CD4-positive, alpha-beta T cell treated with Interleukin-2 at 100 ng/mL for 4 hours (primary cell): ENCODE measurements around the gene SECISBP2.

ENCODE experiments used
- DNase-seq: peaks from one replicate; pipeline ENCODE4 v3.0.0-alpha.2; 2020; ENCODE audit warnings: low spot score

The SECISBP2 gene

DNA sequence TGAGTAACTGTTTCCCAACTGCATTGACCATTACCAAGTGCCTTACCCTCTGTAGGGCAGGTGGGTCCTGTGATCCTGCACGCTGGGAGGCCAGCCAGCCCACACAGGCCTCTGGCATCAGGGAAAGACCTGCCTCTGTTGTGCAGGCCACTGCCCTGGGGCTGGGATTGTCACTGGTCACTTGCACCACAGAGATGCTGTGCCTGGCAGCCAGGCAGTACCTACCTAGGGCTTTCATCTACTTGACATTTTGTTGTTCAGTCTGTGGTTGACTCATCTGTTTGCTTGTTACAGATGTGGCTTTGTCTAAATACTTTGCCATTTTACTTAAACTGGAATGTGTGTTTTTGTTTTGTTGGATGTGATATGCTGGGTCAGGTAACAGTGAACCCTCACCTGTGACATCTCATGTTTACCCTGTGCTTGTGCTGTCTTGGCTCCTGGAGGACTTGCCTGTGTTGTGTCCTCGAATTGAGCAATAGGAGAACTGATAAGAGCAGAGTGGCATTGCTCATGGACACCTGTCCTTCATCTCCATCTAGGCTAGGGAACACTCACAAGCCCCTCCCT is 32.8 kb downstream of the SECISBP2 start:
- no peak for DNase-seq

DNA sequence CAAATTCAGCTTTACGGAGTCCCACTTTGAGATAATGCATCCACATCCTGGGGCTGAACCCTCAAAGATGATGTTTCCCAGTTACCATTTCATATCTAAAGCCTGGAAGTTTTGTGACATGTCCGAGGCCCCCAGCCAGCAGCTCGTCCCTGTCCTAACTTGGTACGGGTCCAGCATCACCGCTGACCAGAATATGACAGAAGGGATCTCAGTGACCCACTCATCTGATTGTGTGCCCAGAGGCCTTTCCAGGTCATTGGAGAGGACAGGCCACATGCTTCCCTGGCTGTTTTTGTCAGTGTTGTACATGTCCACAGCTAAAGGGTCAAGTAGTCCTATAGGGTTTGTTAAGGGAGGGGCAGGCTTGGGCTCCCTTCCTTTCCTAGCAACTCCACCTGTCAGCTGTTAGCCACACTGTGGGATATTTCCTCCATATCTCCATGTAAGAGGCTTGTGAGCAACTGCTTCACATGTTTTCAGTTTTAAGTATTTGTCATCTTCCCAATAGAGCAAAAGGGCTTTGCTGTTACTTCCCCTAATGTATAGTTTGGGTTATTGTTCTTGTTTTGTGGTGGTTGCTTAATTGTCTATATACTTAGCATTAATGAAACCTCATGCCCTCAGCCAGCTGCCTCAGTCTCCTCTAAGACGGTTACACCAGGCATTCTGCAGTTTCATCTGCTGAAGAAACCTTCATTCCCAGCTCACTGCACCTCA is 33.4 kb downstream of the SECISBP2 start:
- no peak for DNase-seq

DNA sequence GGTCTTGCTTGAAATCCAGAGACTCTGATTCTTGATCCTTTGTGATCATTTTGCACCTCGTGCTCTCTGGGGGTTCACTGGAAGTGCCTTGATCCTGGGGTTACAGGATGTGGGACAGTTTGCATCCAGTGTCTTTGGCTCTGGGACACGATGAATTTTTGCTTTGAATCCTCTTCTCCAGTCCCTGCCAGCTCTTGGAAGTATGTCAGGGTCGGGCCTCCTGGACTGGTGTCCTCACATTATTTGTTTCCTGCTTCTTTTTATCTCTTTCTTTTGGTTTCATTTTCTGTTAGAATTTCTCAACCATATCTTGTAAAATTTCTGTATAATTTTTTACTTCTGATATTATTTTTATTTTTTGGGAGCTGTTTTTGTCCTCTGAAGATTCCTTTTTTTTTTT is 34.2 kb downstream of the SECISBP2 start:
- DNase-seq: no peak

DNA sequence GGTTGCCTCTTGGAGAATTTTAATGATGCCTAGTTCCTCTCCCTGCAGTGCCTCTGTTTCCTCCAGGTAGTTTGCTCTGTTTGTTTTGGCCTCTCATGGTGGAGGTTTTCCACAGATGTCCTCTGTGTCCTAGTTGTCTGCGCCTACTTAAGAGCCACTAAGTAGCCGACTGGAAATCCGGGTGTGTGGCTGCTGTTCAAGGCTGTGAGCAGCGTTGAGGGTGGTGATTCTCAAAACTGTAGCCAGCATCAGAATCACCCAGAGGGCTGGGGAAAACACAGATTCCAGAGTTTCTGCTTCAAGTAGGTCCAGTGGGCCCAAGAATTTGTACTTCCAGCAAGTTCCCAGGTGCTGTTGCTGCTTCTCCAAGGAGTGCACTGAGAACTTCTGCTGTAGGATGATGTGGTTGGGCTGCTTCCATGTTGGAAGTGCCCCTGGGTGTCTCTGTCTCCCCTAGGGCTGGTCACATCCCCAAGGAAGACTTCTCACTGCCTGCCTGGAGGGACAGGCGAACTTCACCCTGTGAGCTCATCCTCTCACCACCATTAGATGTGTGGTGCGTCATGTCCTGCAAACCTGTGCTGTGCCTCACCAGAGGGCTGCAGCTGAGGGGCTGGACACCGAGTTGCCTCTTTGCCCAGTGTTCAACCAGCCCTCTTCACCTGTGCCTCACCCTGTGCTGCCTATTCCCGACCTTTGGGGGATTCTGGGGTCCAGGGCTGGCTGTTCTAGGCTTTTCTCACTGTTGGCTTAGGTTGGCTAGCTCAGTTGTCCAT is 34.8 kb downstream of the SECISBP2 start:
- no peak for DNase-seq

DNA sequence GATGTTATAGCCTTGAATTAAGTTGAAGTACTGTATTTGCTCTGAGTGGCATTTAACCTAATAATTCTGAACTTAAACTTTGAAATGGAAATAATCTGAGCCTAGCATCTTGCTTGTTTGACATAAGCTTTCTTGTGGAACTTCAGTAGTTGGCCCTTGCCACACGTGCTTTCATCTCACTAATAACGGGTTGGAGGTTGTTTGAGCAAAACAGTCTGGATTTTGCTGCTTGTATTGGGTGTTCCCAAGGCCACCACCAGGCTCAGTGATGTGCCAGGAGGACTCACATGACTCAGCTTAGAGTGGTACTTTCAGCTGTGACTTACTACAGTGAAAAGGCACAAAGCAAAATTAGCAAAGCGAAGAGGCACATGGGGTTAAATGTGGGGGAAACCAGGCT is 35.7 kb downstream of the SECISBP2 start:
- no peak for DNase-seq

DNA sequence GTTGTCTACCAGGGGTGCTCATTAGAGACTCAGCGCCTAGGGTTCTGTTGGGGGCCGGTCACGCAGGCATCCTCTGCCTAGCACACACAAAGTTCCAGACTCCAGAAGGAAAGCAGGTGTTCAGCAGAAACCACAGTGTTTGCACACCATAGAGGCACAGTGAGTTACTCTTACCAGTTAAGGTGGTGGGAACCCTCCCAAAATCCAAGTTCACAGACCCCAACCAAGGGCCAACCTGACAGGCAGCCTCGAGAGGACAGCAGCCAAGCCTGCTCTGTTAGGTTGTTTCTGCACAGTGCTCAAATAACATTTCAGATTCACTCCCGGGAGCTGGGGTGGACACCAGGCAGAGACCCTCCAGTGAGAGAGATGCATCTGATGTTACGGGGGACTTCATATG is 36.2 kb downstream of the SECISBP2 start:
- no peak for DNase-seq

DNA sequence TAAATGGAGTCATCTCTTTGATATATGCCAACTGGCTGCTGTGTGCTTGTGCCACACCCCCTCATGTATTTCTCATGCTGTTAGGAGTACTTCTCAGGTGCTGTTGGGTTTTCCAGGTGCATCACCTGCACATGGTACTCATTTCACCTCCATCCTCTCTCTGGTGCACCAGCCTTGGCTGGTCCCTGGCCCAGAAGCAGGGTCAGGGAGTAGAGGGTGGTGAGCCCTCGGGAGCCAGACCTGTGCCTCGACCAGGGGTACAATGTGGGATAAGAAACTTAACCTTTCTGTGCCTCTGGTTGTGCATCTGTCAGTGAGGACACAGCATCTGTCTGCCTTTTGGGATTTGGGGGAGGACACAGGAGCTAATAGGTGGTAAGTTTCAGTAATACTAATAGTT is 38.5 kb downstream of the SECISBP2 start:
- no peak for DNase-seq

DNA sequence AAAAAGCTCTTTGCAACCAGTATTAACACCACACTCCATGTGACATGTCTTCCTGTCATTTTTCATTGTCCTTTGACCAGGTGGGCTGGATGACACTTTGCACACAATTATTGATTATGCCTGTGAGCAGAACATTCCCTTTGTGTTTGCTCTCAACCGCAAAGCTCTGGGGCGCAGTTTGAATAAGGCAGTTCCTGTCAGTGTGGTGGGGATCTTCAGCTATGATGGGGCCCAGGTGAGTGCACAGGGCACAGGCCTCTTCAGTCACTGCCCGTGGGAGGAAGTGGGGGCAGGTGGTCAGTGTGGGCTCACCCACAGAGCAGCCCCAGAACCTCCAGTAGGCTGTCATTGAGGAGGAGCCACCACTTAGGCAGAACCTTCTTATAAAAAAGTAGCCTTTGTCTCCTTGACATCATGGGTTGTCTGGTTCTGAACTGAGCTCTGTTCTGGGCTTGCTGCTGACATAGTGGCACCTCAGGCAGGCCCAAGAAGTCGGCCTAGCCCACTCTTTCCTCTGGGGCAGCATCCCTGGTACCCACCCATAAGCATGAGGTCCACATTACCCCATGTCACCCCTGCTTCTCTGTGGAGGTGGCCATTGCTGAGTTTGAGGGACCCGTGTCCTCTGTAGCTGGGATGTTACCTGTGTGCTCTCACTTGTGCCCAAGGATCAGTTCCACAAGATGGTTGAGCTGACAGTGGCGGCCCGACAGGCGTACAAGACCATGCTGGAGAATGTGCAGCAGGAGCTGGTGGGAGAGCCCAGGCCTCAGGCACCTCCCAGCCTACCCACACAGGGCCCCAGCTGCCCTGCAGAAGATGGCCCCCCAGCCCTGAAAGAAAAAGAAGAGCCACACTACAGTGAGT is 39.3 kb downstream of the SECISBP2 start:
- DNase-seq: no peak

DNA sequence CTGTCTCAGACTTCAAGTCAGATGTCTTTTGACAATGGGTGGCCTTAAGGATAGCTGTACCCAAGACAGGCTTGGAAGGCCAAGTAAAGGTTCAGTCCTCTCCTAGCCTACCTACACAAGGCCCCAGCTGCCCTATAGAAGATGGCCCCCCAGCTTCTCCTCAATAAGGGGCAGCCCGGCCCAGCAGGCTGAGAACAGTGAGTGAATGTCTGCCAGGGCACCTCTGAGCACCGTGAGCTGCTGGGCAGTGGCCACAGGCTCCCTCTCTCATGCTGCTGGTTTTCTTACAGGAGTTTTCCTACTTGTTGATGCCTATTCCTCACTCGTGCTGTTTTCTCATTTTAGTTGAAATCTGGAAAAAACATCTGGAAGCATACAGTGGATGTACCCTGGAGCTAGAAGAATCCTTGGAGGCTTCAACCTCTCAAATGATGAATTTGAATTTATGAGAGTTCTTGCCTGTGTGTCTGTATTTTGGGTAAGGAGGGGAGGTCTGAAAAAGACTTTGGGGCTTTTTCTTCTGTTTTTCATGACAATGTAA is 40.1 kb downstream of the SECISBP2 start:
- no peak for DNase-seq

DNA sequence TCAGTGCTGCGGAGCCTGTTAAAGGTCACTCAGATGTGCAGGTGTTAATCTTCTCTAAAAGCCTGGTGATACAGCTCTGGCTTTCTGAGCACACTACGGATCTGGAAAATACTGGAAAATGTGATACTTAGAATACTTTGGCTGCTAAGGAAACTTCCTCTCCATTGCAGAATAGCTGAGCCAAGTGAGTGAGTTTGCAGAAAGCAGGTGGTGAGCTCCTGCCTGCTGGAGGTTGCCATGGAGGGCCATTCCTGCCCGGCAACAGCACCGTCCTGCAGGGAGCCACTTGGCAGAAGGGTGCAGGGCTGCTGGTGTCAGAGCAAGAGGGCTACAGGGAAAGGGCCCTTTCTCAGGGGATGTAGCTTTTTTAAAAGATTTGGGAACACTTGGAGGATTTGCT is 40.7 kb downstream of the SECISBP2 start:
- no peak for DNase-seq

DNA sequence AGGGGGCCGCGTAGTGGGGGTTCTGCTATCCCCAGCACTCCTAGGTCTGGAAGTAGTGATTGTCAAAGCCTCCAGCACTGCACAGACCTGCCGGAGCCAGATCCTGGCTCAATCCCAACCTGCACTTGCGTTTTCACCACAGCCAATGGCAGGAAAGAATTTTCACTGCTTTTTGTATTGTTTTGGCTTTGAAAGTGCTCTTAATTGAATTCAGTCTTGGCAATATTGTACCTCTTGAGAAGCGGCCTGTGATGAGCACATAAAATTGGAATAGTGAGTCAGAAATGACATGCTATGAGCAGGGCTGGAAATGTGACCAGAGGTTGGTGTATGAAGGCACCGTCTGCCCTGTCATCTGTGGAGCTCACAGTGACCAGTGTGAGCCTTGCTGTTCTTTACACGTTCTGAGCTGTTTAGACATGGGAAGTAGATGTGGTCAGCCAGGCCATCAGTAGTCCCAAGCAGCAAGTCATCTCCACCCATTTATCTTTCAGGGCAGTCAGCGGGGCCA is 41.5 kb downstream of the SECISBP2 start:
- DNase-seq: no peak

DNA sequence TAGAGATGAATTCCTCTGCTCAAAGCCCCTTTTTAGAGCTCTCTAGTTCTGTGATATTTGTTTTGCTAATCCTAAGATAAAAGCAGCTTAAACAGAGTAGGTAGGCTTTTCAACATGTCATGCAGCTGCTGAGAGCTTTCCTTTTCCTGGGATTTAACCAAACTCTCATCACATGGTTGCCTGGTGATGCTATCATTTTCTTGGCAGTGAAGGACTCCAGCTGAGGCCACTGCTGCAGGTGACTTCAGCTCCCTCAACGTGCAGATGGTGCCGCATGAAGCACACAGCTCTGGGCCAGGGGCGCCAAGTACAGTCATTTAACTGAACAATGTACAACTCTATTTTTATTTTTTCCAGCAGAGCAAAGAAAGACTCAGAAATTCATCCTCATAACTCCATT is 42.2 kb downstream of the SECISBP2 start:
- no peak for DNase-seq

DNA sequence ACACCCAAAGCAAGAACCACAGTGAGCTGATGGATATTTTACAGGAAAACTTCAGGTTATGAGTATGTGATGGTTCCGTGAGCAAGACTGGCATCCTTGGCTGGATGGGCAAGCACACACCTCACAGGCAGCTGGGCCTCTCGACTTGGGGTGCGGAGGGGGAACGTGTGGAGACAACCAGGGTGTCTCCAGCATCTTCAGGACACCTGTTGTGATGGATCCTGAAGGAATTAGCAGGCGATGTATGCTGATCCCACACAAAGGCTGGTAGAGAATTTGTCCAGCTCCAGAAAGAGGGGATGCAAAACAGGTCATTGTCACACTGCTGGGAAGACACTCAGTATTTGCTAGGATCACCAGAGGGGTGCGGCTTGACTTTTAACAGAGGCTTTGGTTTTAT is 42.7 kb downstream of the SECISBP2 start:
- no peak for DNase-seq

DNA sequence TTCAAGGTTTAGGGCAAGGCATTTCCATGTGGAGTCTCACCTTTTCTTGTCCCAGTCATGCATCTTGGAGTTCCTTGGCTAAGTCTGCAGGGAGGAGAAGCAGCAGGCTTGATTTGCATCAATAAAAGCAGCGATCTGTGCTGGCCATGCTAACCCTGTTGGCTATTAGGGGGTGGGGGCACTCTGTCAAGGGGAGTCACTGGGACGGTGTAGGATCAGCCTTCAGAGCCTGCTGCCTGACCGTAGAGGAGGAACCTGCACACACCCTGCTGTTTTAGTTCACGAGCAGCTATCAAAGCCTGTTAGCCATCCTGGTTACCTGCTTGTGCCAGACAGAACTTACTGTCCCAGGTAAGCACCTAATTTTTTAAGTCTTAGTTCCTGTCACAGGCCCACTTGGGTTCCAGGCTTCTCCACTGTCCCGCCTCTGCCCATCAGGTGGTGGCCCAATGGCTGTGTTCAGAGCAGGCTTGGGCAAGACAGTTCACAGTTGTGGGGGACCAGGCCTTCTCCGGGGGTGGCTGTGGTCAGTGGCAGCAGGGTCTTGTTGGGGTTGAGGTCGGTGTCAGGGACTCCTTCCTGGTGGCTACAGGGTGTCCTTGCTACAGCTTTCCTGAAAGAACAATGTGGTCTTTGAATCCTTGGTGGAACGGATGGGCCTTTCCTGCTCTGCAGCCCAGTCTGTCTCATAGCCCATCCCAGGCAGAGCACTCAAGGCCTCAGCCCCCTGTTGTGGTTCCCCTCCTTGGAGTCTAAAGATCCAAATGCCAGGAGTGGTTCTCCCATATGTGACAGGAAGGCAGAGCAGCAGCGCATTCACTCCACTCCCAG is 43.7 kb downstream of the SECISBP2 start:
- DNase-seq: no peak

DNA sequence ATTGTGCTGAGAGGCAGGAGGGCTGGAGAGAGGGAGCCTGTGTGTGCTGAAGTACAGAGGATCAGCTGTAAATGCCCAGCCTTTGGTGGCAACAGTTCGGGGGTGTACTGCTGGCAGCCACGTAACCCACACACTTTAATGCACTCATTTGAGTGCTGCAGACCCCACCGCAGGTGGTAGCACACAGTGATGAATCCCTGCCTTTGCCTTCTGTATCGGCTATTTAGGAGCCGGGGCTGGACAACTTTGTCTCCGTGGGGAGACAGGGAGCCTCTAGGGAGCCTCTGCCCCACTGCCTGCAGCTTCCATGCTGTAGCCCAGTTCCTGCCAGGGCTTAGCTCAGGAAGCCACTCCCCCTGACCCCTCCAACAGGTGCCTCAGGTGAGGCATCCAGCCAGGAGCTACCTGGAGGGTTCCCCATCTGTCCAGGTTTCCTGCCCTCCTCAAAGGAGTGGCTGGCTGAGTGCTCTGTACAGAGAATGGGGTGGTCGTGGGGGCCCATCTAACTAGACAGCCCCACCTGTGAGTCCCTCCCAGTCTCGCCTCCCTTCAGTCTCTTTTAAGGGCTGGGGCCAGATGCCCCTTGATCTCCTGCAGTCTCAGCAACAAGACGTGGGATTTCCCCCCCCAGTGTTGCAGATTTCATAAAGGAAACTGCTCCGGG is 44.5 kb downstream of the SECISBP2 start:
- no peak for DNase-seq

DNA sequence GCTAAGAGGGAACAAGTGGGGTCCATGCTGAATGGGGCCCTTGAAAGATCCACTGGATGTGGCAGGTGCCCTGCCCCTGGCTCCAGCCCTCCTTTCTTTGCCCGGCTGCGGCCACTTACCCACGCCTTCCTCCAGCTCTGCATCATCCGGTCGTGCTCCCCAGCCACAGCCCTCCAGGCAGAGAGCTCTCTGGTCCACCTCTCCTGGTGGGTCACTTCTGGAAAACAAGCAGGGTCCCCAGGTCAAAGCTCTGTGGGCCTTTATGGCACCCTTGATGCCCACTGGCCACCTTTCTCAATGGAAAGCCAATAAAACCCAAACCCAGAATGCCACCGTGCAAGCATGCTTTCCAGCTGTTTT is 45.0 kb downstream of the SECISBP2 start:
- DNase-seq: no peak

DNA sequence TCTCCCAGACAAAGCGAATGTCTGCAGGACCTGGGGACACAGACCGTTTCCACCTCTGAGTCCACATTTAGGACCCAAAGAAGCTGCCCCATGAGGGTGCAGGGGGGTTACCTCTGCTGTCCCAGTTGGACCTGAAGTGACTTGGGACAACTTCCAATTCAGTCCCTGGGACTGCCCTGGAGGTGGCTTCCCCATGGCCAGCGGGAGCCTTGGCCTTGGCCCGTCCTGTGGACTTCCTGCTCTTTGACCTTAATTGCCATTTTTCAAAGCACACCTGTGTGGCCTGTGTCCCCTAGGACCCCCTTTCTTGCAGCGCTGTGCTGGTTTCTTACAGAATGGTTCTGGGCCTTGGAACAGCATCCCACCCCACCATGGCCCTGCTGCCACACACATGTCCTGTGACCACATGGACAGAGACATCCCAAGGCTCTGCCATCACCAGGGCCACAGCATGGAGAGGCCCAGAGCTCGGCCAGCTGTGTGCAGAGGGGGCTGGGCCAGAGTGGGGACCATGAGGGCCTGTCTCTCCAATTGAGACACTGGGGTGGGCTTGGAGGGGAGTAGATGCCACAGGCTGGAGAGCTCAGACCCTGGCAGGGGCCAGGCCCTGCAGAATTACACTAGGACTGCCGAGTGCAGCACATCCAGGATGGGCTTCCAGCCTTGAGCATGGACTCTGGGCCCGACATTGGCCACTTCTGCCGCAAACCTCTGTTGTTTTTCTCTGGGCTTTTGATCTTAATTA is 45.8 kb downstream of the SECISBP2 start:
- DNase-seq: no peak

DNA sequence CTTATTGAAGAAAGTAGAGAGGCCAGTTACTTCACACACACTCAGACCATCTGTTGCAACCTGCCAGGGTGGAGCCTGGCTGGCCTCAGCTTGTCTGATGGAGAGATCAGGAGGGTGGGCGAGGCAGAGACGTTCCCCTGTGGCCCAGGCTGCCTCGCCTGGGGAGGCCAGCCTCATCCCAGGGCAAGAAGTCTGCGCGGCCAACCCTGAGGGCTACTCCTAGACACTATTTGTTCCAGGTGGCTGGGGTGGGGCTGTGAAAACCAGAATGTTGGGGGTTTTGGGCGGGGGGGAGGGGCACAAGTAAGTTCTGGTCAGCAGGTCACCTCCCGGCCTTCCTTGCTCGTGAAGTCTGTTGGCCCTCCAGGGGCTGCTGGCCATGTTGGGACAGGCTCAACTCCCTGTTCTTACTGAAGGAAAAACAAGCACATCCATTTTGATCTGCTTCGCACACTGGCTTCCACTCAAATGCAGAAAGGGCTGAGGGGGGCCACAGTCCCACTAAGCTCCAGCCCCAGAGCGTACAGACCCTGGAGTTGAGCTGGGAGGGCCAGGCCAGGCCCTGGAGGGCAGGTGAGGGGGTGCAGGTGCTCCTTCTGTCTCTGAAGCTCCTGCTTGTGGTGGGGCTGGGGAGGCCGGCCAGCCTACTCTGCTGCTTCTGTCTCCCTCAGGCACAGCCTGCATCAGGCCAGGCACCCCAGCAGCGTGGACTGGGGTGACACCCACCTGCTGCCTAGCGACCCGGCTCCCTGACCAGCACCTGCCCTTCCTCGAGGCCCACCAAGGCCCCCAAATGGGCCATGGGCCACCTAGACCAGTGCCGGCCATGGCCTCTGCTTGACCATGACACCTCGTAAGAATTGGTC is 46.6 kb downstream of the SECISBP2 start:
- DNase-seq: no peak

DNA sequence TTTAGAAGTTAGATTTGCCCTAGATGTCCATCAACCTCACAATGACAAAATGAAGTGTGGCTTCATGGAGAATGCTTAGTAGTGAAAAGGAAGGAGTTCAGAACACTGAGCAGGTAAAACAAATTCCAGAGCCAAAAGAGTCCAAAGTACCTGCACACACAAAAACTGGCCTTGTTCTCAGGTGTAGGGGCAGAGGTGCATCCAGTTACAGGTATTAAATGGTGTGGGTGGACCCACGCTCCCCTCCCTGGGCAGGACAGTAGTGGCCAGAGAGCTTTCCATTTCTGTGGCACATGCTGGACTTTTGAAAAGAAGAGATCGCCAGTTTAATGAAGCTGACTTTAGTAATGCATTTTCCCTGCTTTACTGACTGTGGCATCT is 47.2 kb downstream of the SECISBP2 start:
- no peak for DNase-seq
